ENCODE measurements around the gene PPP2R3B. TPM values are rescaled to one million over a fixed set of nuclear protein-coding genes. Genes with fewer than 3 reads are reported as not detected.

The PPP2R3B gene
- total RNA-seq, 1 donor from 2014 or later, result 28.2 TPM

GRCh38 chrX:400258-400657, 13.6 kb upstream of the PPP2R3B start:
- DNase-seq (ENCODE audit: extremely low spot score, unreplicated experiment), result no peak
- Mint-ChIP-seq H3K4me1 (ENCODE audit: unreplicated experiment) (peaks cover 11% of the 10 kb centered on the region), H3K36me3 (ENCODE audit: unreplicated experiment) (no peaks in the 10 kb centered on the region), H3K4me3 (ENCODE audit: unreplicated experiment) (no peak overlapping the region), H3K27ac (ENCODE audit: unreplicated experiment) (no peak overlapping the region), H3K27me3 (ENCODE audit: unreplicated experiment) (no peaks in the 10 kb centered on the region), H3K9me3 (ENCODE audit: unreplicated experiment) (no peaks in the 10 kb centered on the region)
- TF ChIP-seq CTCF (IDR thresholded peaks at IDR 0.05), result no peak

- Mint-ChIP-seq H3K27ac (ENCODE audit: unreplicated experiment) (peak overlapping the region; percentile 91), H3K27me3 (ENCODE audit: unreplicated experiment) (no peaks in the 10 kb centered on the region), H3K4me1 (ENCODE audit: unreplicated experiment) (peaks cover 11% of the 10 kb centered on the region)
These were observed 10.9 kb upstream of the PPP2R3B start for GRCh38 chrX:397575-397974.

GRCh38 chrX:394830-395229, 8.1 kb upstream of the PPP2R3B start:
- Mint-ChIP-seq H3K4me3 (ENCODE audit: unreplicated experiment) (no peak overlapping the region), H3K36me3 (ENCODE audit: unreplicated experiment) (no peaks in the 10 kb centered on the region), H3K27ac (ENCODE audit: unreplicated experiment) (no peak overlapping the region), H3K27me3 (ENCODE audit: unreplicated experiment) (no peaks in the 10 kb centered on the region), H3K4me1 (ENCODE audit: unreplicated experiment) (peaks cover 11% of the 10 kb centered on the region), H3K9me3 (ENCODE audit: unreplicated experiment) (no peaks in the 10 kb centered on the region)
- no peak for DNase-seq (ENCODE audit: extremely low spot score, unreplicated experiment)
- no peak for TF ChIP-seq CTCF (IDR thresholded peaks at IDR 0.05)

More at GRCh38 chrX:397575-397974, 10.9 kb upstream of the PPP2R3B start:
- peak overlapping the region; percentile 60 for H3K4me3 Mint-ChIP-seq (ENCODE audit: unreplicated experiment)
- H3K36me3 Mint-ChIP-seq (ENCODE audit: unreplicated experiment), result no peaks in the 10 kb centered on the region
- no peaks in the 10 kb centered on the region for H3K9me3 Mint-ChIP-seq (ENCODE audit: unreplicated experiment)
- DNase-seq (ENCODE audit: extremely low spot score, unreplicated experiment), result no peak
- TF ChIP-seq CTCF (IDR thresholded peaks at IDR 0.05), result no peak

- no peak overlapping the region for H3K4me3 Mint-ChIP-seq (ENCODE audit: unreplicated experiment)
- no peak for DNase-seq (ENCODE audit: extremely low spot score, unreplicated experiment)
- H3K27me3 Mint-ChIP-seq (ENCODE audit: unreplicated experiment), result no peaks in the 10 kb centered on the region
- no peaks in the 10 kb centered on the region for H3K36me3 Mint-ChIP-seq (ENCODE audit: unreplicated experiment)
- no peak overlapping the region for H3K27ac Mint-ChIP-seq (ENCODE audit: unreplicated experiment)
- TF ChIP-seq CTCF (IDR thresholded peaks at IDR 0.05), result no peak
- H3K4me1 Mint-ChIP-seq (ENCODE audit: unreplicated experiment), result peaks cover 9% of the 10 kb centered on the region
- H3K9me3 Mint-ChIP-seq (ENCODE audit: unreplicated experiment), result no peaks in the 10 kb centered on the region
These were observed 5.8 kb upstream of the PPP2R3B start for GRCh38 chrX:392575-392846.

- H3K27me3 Mint-ChIP-seq (ENCODE audit: unreplicated experiment), result no peaks in the 10 kb centered on the region
- no peak for DNase-seq (ENCODE audit: extremely low spot score, unreplicated experiment)
- TF ChIP-seq CTCF (IDR thresholded peaks at IDR 0.05), result no peak
- H3K4me1 Mint-ChIP-seq (ENCODE audit: unreplicated experiment), result peaks cover 12% of the 10 kb centered on the region
- H3K9me3 Mint-ChIP-seq (ENCODE audit: unreplicated experiment), result no peaks in the 10 kb centered on the region
- no peak overlapping the region for H3K4me3 Mint-ChIP-seq (ENCODE audit: unreplicated experiment)
- no peaks in the 10 kb centered on the region for H3K36me3 Mint-ChIP-seq (ENCODE audit: unreplicated experiment)
- H3K27ac Mint-ChIP-seq (ENCODE audit: unreplicated experiment), result no peak overlapping the region
These were observed 5.2 kb upstream of the PPP2R3B start for GRCh38 chrX:391717-392574.
